GM23338 (cell line): Measurements from ENCODE around the gene CFAP251. TPM values are rescaled to one million over a fixed set of nuclear protein-coding genes. Genes with fewer than 3 reads are reported as not detected.

Experiments used
- EZH2phosphoT487 ChIP-seq: fragments of 200-600 bp; sonication (generic); IDR thresholded peaks from one replicate; pipeline ENCODE4 v1.8.1; 2018; ENCODE audit warnings: antibody characterized with exemption; ENCODE audit not compliant: unreplicated experiment
- JUNB ChIP-seq: IDR thresholded peaks from one replicate; pipeline ENCODE4 v1.6.1; 2016; ENCODE audit warnings: antibody characterized with exemption; ENCODE audit not compliant: unreplicated experiment
- NANOG ChIP-seq: IDR thresholded peaks from 2 replicates; pipeline ENCODE4 v1.6.1; 2016; ENCODE audit warnings: antibody characterized with exemption, borderline replicate concordance
- POLR2AphosphoS5 ChIP-seq: IDR thresholded peaks from 2 replicates; pipeline ENCODE4 v1.6.1; 2016; ENCODE audit warnings: antibody characterized with exemption, low read depth
- ZNF331 ChIP-seq: fragments of 250-450 bp; sonication (Bioruptor Pico); IDR thresholded peaks from 2 replicates; pipeline ENCODE4 v1.5.0; 2020; ENCODE audit warnings: low read depth, mild to moderate bottlenecking, moderate library complexity
- polyA plus RNA-seq: library from polyadenylated mRNA; unstranded; fragments of >200 nt; fragmentation: Nextera tagmentation; extraction: Ambion mirVana; gene quantifications from 2 replicates; pipeline ENCODE4 v1.2.1, GENCODE V29; 2016
- total RNA-seq: library from RNA; depleted of rRNA; stranded (reverse); fragments of >200 nt; shearing (Covaris generic); gene quantifications from 2 replicates; pipeline ENCODE4 v1.2.3, GENCODE V29; 2014
- TF ChIP-seq, protein P1 (sequence below), 2 experiments: fragments of 200-600 bp in 1 of 2; sonication (generic) in 1 of 2; conservative IDR thresholded peaks; 2 replicates each; pipeline versions ENCODE4 v1.5.1 to v1.6.1; 2016 to 2017; ENCODE audit warnings: antibody characterized with exemption in 2 of 2, low read depth in 2 of 2, mild to moderate bottlenecking in 2 of 2, moderate library complexity in 1 of 2
- TF ChIP-seq, protein P2 (sequence below): fragments of 250-450 bp; sonication (Bioruptor Pico); IDR thresholded peaks from 2 replicates; pipeline ENCODE4 v1.5.0; 2020; ENCODE audit warnings: mild to moderate bottlenecking, moderate library complexity

CFAP251 gene
- total and polyA plus RNA-seq, 2 experiments from 2014 or later = 1.4 to 2.5 TPM

DNA sequence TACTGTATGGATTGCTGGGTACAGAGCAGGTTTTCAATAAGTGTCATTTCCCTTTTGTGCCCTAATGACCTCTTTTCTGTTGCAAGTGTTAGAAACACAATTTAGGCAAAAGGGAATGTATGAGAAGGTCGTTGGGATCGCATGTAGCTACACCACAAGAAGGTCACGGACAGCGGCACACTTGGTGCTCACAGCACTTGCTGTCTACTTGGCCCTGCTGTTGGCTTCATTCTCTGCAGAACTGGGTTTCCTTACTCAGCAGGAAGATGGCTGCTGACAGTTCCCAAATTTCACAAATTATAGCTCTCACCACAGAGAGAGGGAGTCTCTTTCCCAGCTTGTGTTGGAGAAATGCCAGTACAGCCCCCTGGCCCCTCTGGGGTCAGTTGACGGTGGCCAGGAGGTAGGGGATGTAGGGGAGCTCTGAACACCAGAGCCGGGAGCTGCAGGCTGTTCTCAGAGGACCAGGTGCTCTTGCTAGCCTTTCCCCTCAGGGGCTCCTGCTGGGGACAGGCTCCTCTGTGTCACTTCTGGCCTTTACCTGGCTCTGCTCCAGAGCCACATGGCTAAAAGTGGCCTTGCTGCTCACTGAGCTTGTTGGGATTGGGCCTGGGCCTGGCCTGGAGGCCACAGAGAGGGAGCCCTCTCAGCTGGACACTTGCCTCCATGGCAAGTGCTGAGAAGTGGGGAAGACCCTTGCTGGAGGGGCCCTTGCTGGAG, 52.3 kb downstream of the CFAP251 start (continued):
- TF ChIP-seq, protein P1, sequence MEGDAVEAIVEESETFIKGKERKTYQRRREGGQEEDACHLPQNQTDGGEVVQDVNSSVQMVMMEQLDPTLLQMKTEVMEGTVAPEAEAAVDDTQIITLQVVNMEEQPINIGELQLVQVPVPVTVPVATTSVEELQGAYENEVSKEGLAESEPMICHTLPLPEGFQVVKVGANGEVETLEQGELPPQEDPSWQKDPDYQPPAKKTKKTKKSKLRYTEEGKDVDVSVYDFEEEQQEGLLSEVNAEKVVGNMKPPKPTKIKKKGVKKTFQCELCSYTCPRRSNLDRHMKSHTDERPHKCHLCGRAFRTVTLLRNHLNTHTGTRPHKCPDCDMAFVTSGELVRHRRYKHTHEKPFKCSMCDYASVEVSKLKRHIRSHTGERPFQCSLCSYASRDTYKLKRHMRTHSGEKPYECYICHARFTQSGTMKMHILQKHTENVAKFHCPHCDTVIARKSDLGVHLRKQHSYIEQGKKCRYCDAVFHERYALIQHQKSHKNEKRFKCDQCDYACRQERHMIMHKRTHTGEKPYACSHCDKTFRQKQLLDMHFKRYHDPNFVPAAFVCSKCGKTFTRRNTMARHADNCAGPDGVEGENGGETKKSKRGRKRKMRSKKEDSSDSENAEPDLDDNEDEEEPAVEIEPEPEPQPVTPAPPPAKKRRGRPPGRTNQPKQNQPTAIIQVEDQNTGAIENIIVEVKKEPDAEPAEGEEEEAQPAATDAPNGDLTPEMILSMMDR (conservative IDR thresholded peaks at IDR 0.05; ENCODE audit: low read depth in 2 of 2) = no peak
- TF ChIP-seq JUNB (no peak), POLR2AphosphoS5 (no peak), NANOG (no peak), ZNF331 (no peak), EZH2phosphoT487 (no peak)
- TF ChIP-seq, protein P2, sequence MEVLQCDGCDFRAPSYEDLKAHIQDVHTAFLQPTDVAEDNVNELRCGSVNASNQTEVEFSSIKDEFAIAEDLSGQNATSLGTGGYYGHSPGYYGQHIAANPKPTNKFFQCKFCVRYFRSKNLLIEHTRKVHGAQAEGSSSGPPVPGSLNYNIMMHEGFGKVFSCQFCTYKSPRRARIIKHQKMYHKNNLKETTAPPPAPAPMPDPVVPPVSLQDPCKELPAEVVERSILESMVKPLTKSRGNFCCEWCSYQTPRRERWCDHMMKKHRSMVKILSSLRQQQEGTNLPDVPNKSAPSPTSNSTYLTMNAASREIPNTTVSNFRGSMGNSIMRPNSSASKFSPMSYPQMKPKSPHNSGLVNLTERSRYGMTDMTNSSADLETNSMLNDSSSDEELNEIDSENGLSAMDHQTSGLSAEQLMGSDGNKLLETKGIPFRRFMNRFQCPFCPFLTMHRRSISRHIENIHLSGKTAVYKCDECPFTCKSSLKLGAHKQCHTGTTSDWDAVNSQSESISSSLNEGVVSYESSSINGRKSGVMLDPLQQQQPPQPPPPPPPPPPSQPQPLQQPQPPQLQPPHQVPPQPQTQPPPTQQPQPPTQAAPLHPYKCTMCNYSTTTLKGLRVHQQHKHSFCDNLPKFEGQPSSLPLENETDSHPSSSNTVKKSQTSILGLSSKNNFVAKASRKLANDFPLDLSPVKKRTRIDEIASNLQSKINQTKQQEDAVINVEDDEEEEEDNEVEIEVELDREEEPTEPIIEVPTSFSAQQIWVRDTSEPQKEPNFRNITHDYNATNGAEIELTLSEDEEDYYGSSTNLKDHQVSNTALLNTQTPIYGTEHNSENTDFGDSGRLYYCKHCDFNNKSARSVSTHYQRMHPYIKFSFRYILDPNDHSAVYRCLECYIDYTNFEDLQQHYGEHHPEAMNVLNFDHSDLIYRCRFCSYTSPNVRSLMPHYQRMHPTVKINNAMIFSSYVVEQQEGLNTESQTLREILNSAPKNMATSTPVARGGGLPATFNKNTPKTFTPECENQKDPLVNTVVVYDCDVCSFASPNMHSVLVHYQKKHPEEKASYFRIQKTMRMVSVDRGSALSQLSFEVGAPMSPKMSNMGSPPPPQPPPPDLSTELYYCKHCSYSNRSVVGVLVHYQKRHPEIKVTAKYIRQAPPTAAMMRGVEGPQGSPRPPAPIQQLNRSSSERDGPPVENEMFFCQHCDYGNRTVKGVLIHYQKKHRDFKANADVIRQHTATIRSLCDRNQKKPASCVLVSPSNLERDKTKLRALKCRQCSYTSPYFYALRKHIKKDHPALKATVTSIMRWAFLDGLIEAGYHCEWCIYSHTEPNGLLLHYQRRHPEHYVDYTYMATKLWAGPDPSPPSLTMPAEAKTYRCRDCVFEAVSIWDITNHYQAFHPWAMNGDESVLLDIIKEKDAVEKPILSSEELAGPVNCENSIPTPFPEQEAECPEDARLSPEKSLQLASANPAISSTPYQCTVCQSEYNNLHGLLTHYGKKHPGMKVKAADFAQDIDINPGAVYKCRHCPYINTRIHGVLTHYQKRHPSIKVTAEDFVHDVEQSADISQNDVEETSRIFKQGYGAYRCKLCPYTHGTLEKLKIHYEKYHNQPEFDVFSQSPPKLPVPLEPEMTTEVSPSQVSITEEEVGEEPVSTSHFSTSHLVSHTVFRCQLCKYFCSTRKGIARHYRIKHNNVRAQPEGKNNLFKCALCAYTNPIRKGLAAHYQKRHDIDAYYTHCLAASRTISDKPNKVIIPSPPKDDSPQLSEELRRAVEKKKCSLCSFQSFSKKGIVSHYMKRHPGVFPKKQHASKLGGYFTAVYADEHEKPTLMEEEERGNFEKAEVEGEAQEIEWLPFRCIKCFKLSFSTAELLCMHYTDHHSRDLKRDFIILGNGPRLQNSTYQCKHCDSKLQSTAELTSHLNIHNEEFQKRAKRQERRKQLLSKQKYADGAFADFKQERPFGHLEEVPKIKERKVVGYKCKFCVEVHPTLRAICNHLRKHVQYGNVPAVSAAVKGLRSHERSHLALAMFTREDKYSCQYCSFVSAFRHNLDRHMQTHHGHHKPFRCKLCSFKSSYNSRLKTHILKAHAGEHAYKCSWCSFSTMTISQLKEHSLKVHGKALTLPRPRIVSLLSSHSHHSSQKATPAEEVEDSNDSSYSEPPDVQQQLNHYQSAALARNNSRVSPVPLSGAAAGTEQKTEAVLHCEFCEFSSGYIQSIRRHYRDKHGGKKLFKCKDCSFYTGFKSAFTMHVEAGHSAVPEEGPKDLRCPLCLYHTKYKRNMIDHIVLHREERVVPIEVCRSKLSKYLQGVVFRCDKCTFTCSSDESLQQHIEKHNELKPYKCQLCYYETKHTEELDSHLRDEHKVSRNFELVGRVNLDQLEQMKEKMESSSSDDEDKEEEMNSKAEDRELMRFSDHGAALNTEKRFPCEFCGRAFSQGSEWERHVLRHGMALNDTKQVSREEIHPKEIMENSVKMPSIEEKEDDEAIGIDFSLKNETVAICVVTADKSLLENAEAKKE (CRISPR knock-in tag) = no peak
